Right lobe of liver (tissue), 6 donors: Measurements from ENCODE around the gene OSBPL5. TPM values are rescaled to one million over a fixed set of nuclear protein-coding genes. Genes with fewer than 3 reads are reported as not detected.

Experiments used
- ATAC-seq, 4 donors: fragments of 200-7000 bp; cut with Tn5 transposase; one replicate each; pipeline ENCODE4 v1.9.1; 2020; ENCODE audit warnings: mild to moderate bottlenecking in 4 of 4, moderate library complexity in 4 of 4
- DNase-seq, 3 donors: peaks; one replicate each; pipeline ENCODE4 v3.0.0-alpha.2; 2020
- H3K27ac ChIP-seq, 3 donors: fragments of 200-600 bp; one replicate each; pipeline ENCODE4 v1.8.0; 2022
- H3K27me3 ChIP-seq, 2 donors: fragments of 200-600 bp; one replicate each; pipeline ENCODE4 v1.8.0; 2022
- H3K36me3 ChIP-seq, 4 donors: fragments of 200-600 bp; sonication (generic) in 1 of 4; one replicate each; pipeline versions ENCODE4 v1.5.1 to v1.8.0; 2017 to 2022; ENCODE audit warnings: control low read depth in 1 of 4
- H3K4me1 ChIP-seq, 4 donors: fragments of 200-600 bp; sonication (generic) in 1 of 4; one replicate each; pipeline versions ENCODE4 v1.5.1 to v1.8.0; 2017 to 2022; ENCODE audit warnings: control low read depth in 1 of 4
- H3K4me3 ChIP-seq, 3 donors: fragments of 200-600 bp; one replicate each; pipeline ENCODE4 v1.8.0; 2022
- H3K9me3 ChIP-seq, 4 donors: fragments of 200-600 bp; sonication (generic) in 1 of 4; one replicate each; pipeline versions ENCODE4 v1.5.1 to v1.8.0; 2017 to 2022; ENCODE audit warnings: control low read depth in 1 of 4
- CTCF ChIP-seq, 4 donors: fragments of 200-600 bp in 3 of 4; fragments of 450-650 bp in 1 of 4; IDR thresholded peaks; one replicate each; pipeline versions ENCODE4 v1.5.1 to v1.8.0; 2016 to 2022; ENCODE audit warnings: antibody characterized with exemption in 4 of 4, mild to moderate bottlenecking in 2 of 4
- POLR2A ChIP-seq: fragments of 450-650 bp; IDR thresholded peaks from one replicate; pipeline ENCODE4 v1.6.1; 2017; ENCODE audit warnings: antibody characterized with exemption, mild to moderate bottlenecking
- WGBS: methylation state at CpG from one replicate; pipeline ENCODE4 v1.1.6; 2018; ENCODE audit warnings: low coverage, low lambda C conversion rate; ENCODE audit not compliant: insufficient coverage; ENCODE audit errors: missing lambda C conversion rate; 5-methylcytosine and 5-hydroxymethylcytosine counted together
- intact Hi-C, 2 donors: fragments of 100-400 bp; cut with DNase I; formaldehyde crosslinking; loops; one replicate each; pipeline versions ENCODE4 v1.11.2 to v1.14.1; 2022
- total RNA-seq, 6 experiments: library from RNA; depleted of rRNA in 2 of 6; stranded (reverse); fragments of >200 nt in 2 of 6; fragmentation: NEBNext Ultra II Directional in 3 of 6; extraction: Animal tissue kit (Norgen Biotek cat#: 25700) in 3 of 6; gene quantifications; one replicate each; pipeline versions ENCODE4 v1.1.0 to v1.2.4, GENCODE V29; 2016 to 2023
- donor health status: DM: no; HTN: yes; CAD: no.
- donor health status: DM: no; HTN: no; CAD: no.
- donor health status: DM: no; HTN: no; CAD: no.
- donor health status: DM: no; HTN: yes; CAD: no.
- donor health status: DM: no; HTN: yes; CAD: no.

Gene OSBPL5
- total RNA-seq, 6 experiments from 2014 or later, result 2.2 to 6.3 (median 3.4) TPM

GRCh38 chr11:3085052-3085451 lies 80.1 kb downstream of the OSBPL5 start:
- DNase-seq (no peak), ATAC-seq (no peak)
- Histone ChIP-seq H3K4me1 (no peaks in the 10 kb centered on the region), H3K36me3 (no peaks in the 10 kb centered on the region), H3K27ac (no peak overlapping the region), H3K27me3 (no peaks in the 10 kb centered on the region), H3K4me3 (no peak overlapping the region), H3K9me3 (no peaks in the 10 kb centered on the region)
- intact Hi-C loops, result no loop called here
- 79% methylated on average over 2 of the region's 5 CpGs for WGBS
- TF ChIP-seq CTCF (IDR thresholded peaks at IDR 0.05) (no peak), POLR2A (no peak)

- DNase-seq (no peak), ATAC-seq (no peak)
- Histone ChIP-seq H3K36me3 (no peaks in the 10 kb centered on the region), H3K4me3 (no peak overlapping the region), H3K27ac (no peak overlapping the region), H3K4me1 (no peaks in the 10 kb centered on the region), H3K27me3 (no peaks in the 10 kb centered on the region), H3K9me3 (no peaks in the 10 kb centered on the region)
- 66% methylated on average over 5 of the region's 8 CpGs for WGBS
- intact Hi-C loops, result no loop called here
- no peak for TF ChIP-seq CTCF (IDR thresholded peaks at IDR 0.05)
- TF ChIP-seq POLR2A, result no peak
Measured at GRCh38 chr11:3083321-3083720, 81.8 kb downstream of the OSBPL5 start.

DNA sequence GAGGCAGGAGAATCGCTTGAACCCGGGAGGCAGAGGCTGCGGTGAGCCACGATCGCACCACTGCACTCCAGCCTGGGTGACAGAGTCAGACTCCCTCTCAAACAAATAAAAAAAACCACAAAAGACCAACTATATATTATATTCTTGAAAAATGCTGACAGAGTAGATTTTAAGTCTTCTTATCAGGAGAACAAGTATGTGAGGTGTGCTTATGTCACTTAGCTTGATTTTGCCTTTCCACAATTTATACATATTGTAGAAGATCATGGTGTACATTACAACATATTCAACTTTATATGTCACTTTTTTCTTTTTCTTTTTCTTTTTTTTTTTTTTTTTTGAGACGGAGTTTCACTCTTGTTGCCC lies 83.7 kb downstream of the OSBPL5 start:
- DNase-seq (no peak), ATAC-seq (no peak)
- no peak overlapping the region for H3K27ac ChIP-seq
- H3K9me3 ChIP-seq, result no peaks in the 10 kb centered on the region
- H3K36me3 ChIP-seq, result no peaks in the 10 kb centered on the region
- intact Hi-C loops, result no loop called here
- H3K4me3 ChIP-seq, result no peak overlapping the region
- no peaks in the 10 kb centered on the region for H3K4me1 ChIP-seq
- WGBS, result 80% methylated on average over 2 of the region's 6 CpGs
- TF ChIP-seq POLR2A (no peak), CTCF (IDR thresholded peaks at IDR 0.05) (no peak)
- H3K27me3 ChIP-seq, result no peaks in the 10 kb centered on the region

- Histone ChIP-seq H3K9me3 (no peaks in the 10 kb centered on the region), H3K4me1 (no peaks in the 10 kb centered on the region), H3K27me3 (no peaks in the 10 kb centered on the region), H3K36me3 (no peaks in the 10 kb centered on the region), H3K4me3 (no peak overlapping the region), H3K27ac (no peak overlapping the region)
- WGBS, result 73% methylated on average over 7 of the region's 13 CpGs
- intact Hi-C loops, result no loop called here
- no peak for TF ChIP-seq CTCF (IDR thresholded peaks at IDR 0.05)
- ATAC-seq (no peak), DNase-seq (no peak)
Measured at GRCh38 chr11:3080733-3081385, 84.3 kb downstream of the OSBPL5 start.

GRCh38 chr11:3080104-3080503 lies 85.0 kb downstream of the OSBPL5 start:
- no peaks in the 10 kb centered on the region for H3K9me3 ChIP-seq
- no peaks in the 10 kb centered on the region for H3K4me1 ChIP-seq
- intact Hi-C loops, result no loop called here
- no peaks in the 10 kb centered on the region for H3K36me3 ChIP-seq
- TF ChIP-seq CTCF (IDR thresholded peaks at IDR 0.05) (no peak), POLR2A (no peak)
- DNase-seq, result no peak
- no peak for ATAC-seq
- no peak overlapping the region for H3K4me3 ChIP-seq
- 73% methylated on average over 1 of the region's 1 CpG for WGBS
- H3K27ac ChIP-seq, result no peak overlapping the region
- H3K27me3 ChIP-seq, result no peaks in the 10 kb centered on the region
